Stimulated activated CD8-positive, alpha-beta memory T cell treated with anti-CD3 and anti-CD28 coated beads, Interleukin-7, amount 100 ng/mL, for 1 hour (primary cell): ENCODE results near the gene RGP1.
A peak's percentile ranks its signal among the peaks of the same experiment; 100 is the strongest.

Source experiments
- DNase-seq, 2 donors: peaks; one replicate each; pipeline ENCODE4 v3.0.0-alpha.2; 2020; ENCODE audit warnings: low read depth in 2 of 2

Gene RGP1

GRCh38 chr9:35743880-35744518, 5.1 kb upstream of the RGP1 start:
- no peak for DNase-seq

GRCh38 chr9:35745569-35745968, 3.5 kb upstream of the RGP1 start:
- no peak for DNase-seq

GRCh38 chr9:35746583-35746982, 2.5 kb upstream of the RGP1 start:
- DNase-seq = no peak

GRCh38 chr9:35748242-35748857, 737 bp upstream of the RGP1 start:
- DNase-seq = no peak

- no peak for DNase-seq
These were observed 598 bp downstream of the RGP1 start for GRCh38 chr9:35749515-35750255.

- no peak for DNase-seq
These were observed 1.1 kb downstream of the RGP1 start for GRCh38 chr9:35750256-35750531.

- no peak for DNase-seq
These were observed 4.4 kb downstream of the RGP1 start for GRCh38 chr9:35753466-35753865.

- no peak for DNase-seq
These were observed 5.2 kb downstream of the RGP1 start, which contains the start of gene MSMP for GRCh38 chr9:35754264-35754663. Gene MSMP (minus strand): TSS chr9:35754276. CDS start chr9:35754129, 147 bp downstream.

- DNase-seq = no peak
These were observed 6.0 kb downstream of the RGP1 start for GRCh38 chr9:35755071-35755470.

GRCh38 chr9:35756275-35757225, 7.5 kb downstream of the RGP1 start:
- DNase-seq = peak; percentile 41 to 55

GRCh38 chr9:35757226-35757891, 8.3 kb downstream of the RGP1 start:
- no peak for DNase-seq

- no peak for DNase-seq
These were observed 8.8 kb downstream of the RGP1 start for GRCh38 chr9:35757892-35758275.

- no peak for DNase-seq
These were observed 9.5 kb downstream of the RGP1 start for GRCh38 chr9:35758475-35759050.

- DNase-seq = no peak
These were observed 10.7 kb downstream of the RGP1 start for GRCh38 chr9:35759795-35760194.

- DNase-seq = no peak
These were observed 11.6 kb downstream of the RGP1 start for GRCh38 chr9:35760651-35761050.

GRCh38 chr9:35763181-35763580, 14.1 kb downstream of the RGP1 start:
- DNase-seq = no peak

- DNase-seq = no peak
These were observed 14.7 kb downstream of the RGP1 start for GRCh38 chr9:35763803-35764202.

GRCh38 chr9:35766997-35767396, 17.9 kb downstream of the RGP1 start:
- DNase-seq = no peak

GRCh38 chr9:35767458-35767857, 18.4 kb downstream of the RGP1 start:
- DNase-seq = no peak

GRCh38 chr9:35769763-35770162, 20.7 kb downstream of the RGP1 start:
- no peak for DNase-seq

GRCh38 chr9:35771075-35771433, 22.0 kb downstream of the RGP1 start:
- no peak for DNase-seq
